DOHH2 (cell line): ENCODE measurements around the gene GNAS-AS1.

Experiments used
- EZH2phosphoT487 ChIP-seq: fragments of 200-600 bp; sonication (generic); IDR thresholded peaks from 2 replicates; pipeline ENCODE4 v1.6.1; 2017; ENCODE audit warnings: borderline replicate concordance, mild to moderate bottlenecking, antibody characterized with exemption, low read length, moderate library complexity, mixed read lengths
- TF ChIP-seq, protein P1 (sequence below): fragments of 200-600 bp; sonication (generic); IDR thresholded peaks from one replicate; pipeline ENCODE4 v1.5.1; 2014; ENCODE audit warnings: antibody characterized with exemption, mild to moderate bottlenecking, low read depth, low read length; ENCODE audit not compliant: poor library complexity, severe bottlenecking

DNA sequence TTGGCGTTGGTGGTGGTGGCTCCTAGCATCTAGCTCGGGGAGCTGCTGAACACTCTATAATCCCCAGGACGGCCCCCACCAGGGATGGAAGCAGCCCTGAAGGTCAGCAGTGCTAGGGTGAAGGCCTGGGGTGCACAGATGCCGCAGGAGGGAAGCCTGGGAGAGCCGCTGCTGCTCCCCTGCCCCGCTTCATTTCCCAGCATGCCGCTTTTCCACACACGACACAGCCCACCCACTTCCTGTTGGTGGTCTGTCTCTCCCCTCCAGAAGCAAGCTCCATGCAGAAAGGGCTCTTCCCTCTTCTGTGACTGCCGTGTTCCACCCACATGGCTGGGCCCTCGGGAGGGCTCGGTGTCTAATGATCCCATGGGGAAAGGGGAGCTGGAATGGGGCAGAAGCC, 35.3 kb downstream of the GNAS-AS1 start:
- TF ChIP-seq, protein P1, sequence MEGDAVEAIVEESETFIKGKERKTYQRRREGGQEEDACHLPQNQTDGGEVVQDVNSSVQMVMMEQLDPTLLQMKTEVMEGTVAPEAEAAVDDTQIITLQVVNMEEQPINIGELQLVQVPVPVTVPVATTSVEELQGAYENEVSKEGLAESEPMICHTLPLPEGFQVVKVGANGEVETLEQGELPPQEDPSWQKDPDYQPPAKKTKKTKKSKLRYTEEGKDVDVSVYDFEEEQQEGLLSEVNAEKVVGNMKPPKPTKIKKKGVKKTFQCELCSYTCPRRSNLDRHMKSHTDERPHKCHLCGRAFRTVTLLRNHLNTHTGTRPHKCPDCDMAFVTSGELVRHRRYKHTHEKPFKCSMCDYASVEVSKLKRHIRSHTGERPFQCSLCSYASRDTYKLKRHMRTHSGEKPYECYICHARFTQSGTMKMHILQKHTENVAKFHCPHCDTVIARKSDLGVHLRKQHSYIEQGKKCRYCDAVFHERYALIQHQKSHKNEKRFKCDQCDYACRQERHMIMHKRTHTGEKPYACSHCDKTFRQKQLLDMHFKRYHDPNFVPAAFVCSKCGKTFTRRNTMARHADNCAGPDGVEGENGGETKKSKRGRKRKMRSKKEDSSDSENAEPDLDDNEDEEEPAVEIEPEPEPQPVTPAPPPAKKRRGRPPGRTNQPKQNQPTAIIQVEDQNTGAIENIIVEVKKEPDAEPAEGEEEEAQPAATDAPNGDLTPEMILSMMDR, result no peak
- TF ChIP-seq EZH2phosphoT487, result no peak
